A549 (cell line): Measurements from ENCODE around the gene ADCYAP1R1.

Experiments used
- CEBPB ChIP-seq, 2 experiments: fragments of >200 bp in 1 of 2; sonication (Bioruptor Twin) in 1 of 2; formaldehyde crosslinking in 1 of 2; IDR thresholded peaks; 2 replicates each; pipeline ENCODE4 v1.6.1; 2012 to 2016
- CHD2 ChIP-seq: fragments of 150-350 bp; IDR thresholded peaks from 2 replicates; pipeline ENCODE4 v1.6.1; 2014; ENCODE audit warnings: low read length; ENCODE audit not compliant: partially characterized antibody
- CTCF ChIP-seq: fragments of >200 bp; sonication (Bioruptor Twin); formaldehyde crosslinking; IDR thresholded peaks from 3 replicates; pipeline ENCODE4 v1.5.1; 2016
- EHMT2 ChIP-seq: fragments of 200-600 bp; sonication (generic); IDR thresholded peaks from 2 replicates; pipeline ENCODE4 v1.6.1; 2016; ENCODE audit warnings: antibody characterized with exemption, low read depth, mild to moderate bottlenecking, moderate library complexity
- EP300 ChIP-seq, 2 experiments: fragments of >200 bp; sonication (Bioruptor Twin); formaldehyde crosslinking; IDR thresholded peaks; 2 replicates in 1 of 2; 3 replicates in 1 of 2; pipeline ENCODE4 v1.6.1; 2016 to 2017
- HES2 ChIP-seq: fragments of >200 bp; sonication (Bioruptor Twin); formaldehyde crosslinking; IDR thresholded peaks from 2 replicates; pipeline ENCODE4 v1.6.1; 2016
- HOXA7 ChIP-seq: fragments of 250-450 bp; sonication (Bioruptor Pico); IDR thresholded peaks from 2 replicates; pipeline ENCODE4 v1.5.0; 2020; ENCODE audit warnings: mild to moderate bottlenecking, moderate library complexity
- JUNB ChIP-seq: fragments of >200 bp; sonication (Bioruptor Twin); formaldehyde crosslinking; IDR thresholded peaks from 2 replicates; pipeline ENCODE4 v1.6.1; 2016
- POLR2A ChIP-seq: IDR thresholded peaks from 2 replicates; pipeline ENCODE4 v1.6.1; 2012; ENCODE audit warnings: mild to moderate bottlenecking, low read length
- RAD21 ChIP-seq, 2 experiments: fragments of >200 bp in 1 of 2; sonication (Bioruptor Twin) in 1 of 2; formaldehyde crosslinking in 1 of 2; IDR thresholded peaks in 1 of 2; conservative IDR thresholded peaks in 1 of 2; 2 replicates in 1 of 2; 3 replicates in 1 of 2; pipeline ENCODE4 v1.6.1; 2012 to 2018; ENCODE audit warnings: inconsistent platforms in 1 of 2
- RARB ChIP-seq: fragments of 250-450 bp; sonication (Bioruptor Pico); IDR thresholded peaks from 2 replicates; pipeline ENCODE4 v1.8.0; 2021; ENCODE audit warnings: mild to moderate bottlenecking, moderate library complexity
- REST ChIP-seq: fragments of 200-600 bp; sonication (generic); IDR thresholded peaks from 2 replicates; pipeline ENCODE4 v1.6.1; 2016; ENCODE audit warnings: antibody characterized with exemption, mild to moderate bottlenecking, moderate library complexity

GRCh38 chr7:31151849-31152248 is 99.7 kb downstream of the ADCYAP1R1 start:
- TF ChIP-seq POLR2A (no peak), CTCF (no peak), HOXA7 (CRISPR knock-in tag) (no peak), EP300 (IDR thresholded peaks at IDR 0.05) (no peak), EHMT2 (no peak), CHD2 (no peak), RAD21 (conservative IDR thresholded peaks at IDR 0.05 in 1 of 2, IDR thresholded peaks at IDR 0.05 in 1 of 2) (no peak), REST (no peak), RARB (no peak), JUNB (no peak), HES2 (no peak), CEBPB (IDR thresholded peaks at IDR 0.05) (no peak)
